GM12865 (cell line): ENCODE data around the gene CPM.

Source experiments
- DNase-seq: peaks from one replicate; pipeline ENCODE4 v3.0.0; 2010; ENCODE audit warnings: low read depth
- H3K4me3 ChIP-seq: 2 replicates; pipeline ENCODE4 v1.5.1; 2011; ENCODE audit warnings: mild to moderate bottlenecking, low read depth, low read length, control low read depth
- TF ChIP-seq, protein P1 (sequence below): IDR thresholded peaks from 2 replicates; pipeline ENCODE4 v1.5.1; 2011; ENCODE audit warnings: low read length, control low read depth, low read depth, inconsistent platforms; ENCODE audit not compliant: insufficient read depth; ENCODE audit errors: missing control alignments

Gene CPM

DNA sequence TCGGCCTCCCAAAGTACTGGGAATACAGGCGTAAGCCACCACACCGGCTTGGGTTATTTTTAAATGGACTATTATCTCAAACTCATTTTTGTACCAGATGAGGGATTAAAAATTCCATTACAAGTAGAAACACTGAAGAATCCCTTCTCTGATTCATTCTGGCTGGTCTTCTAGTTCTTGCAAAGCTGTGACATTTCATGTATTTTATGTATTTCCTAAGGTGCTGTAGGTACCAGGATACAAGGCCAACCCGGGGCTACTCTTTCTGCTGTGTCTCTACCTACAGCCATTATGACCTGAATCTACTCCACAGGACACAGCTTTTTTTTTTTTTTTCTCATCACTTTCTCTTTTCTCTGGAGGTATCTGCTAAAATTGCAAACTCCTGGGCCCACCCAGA, 24.9 kb downstream of the CPM start:
- TF ChIP-seq, protein P1, sequence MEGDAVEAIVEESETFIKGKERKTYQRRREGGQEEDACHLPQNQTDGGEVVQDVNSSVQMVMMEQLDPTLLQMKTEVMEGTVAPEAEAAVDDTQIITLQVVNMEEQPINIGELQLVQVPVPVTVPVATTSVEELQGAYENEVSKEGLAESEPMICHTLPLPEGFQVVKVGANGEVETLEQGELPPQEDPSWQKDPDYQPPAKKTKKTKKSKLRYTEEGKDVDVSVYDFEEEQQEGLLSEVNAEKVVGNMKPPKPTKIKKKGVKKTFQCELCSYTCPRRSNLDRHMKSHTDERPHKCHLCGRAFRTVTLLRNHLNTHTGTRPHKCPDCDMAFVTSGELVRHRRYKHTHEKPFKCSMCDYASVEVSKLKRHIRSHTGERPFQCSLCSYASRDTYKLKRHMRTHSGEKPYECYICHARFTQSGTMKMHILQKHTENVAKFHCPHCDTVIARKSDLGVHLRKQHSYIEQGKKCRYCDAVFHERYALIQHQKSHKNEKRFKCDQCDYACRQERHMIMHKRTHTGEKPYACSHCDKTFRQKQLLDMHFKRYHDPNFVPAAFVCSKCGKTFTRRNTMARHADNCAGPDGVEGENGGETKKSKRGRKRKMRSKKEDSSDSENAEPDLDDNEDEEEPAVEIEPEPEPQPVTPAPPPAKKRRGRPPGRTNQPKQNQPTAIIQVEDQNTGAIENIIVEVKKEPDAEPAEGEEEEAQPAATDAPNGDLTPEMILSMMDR, result no peak
- H3K4me3 ChIP-seq, result no peak overlapping the region
- no peak for DNase-seq

DNA sequence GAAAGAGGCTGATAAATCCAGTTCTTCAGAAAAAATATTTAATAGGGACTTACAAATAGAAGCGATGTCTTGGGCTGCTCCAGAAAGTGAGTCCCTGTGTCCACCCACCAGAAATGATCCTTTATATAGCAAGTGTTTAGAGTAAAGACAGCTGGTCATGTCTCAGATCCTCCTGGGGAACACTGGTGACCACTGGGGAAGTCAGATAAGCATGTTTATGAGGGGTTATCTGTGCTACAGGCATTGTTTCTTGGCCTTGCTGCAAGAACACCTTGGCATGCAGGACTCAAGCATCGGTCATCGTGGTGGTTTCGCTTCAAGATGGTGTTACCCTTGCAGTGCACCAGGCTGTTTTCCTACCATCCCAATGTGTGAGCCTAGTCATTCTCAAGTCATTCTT, 27.2 kb downstream of the CPM start:
- TF ChIP-seq, protein P1, result no peak
- DNase-seq, result no peak
- no peak overlapping the region for H3K4me3 ChIP-seq

DNA sequence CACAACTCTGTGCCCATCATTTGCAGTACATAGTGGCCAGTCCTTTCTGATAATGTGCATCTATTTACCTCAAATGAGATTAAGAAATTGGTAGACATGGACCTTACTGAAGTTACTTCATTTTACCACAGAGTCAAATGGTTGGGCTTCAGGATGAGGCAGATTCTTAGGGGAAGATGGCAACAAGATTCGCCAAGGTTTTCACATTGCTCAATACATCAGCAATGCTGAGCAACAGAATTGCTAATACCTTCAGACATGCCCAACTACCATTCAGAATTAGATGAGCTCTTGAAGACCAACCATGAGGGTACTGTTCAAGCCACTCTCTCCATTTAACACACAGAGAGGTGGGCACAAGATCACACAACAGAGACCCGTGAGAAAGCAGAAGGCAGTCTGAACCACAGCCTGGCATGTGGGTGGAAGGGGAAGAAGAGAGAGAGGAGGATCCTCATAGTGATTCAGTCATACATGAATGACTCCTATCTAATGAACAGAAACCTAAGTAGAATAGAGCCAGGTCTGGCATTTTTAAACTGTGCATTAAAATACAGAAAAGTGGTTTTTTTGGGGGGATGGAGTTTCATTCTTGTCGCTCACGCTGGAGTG, 28.5 kb downstream of the CPM start:
- TF ChIP-seq, protein P1, result no peak
- DNase-seq, result no peak

DNA sequence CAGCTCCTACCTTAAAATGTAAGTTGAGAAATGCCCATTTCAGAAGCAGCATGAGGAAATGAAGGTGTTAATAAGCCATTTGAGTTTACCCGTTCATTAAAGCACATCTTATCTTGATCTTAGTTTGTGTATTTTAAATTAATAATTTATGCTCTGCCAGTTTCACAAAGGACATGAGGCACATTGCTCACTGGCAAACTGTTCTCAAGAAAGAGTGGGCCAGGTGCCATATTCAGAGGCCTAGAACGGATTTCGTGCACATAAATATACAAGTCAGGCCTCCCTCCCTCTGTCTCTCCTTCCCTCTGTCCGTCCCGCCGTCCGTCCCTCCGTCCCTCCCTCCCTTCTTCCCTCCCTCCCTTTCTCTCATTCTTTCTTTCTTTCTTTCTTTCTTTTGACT, 29.5 kb downstream of the CPM start:
- no peak overlapping the region for H3K4me3 ChIP-seq
- no peak for DNase-seq
- TF ChIP-seq, protein P1, result no peak

More for the DNA sequence above, 28.5 kb downstream of the CPM start:
- no peak overlapping the region for H3K4me3 ChIP-seq

DNA sequence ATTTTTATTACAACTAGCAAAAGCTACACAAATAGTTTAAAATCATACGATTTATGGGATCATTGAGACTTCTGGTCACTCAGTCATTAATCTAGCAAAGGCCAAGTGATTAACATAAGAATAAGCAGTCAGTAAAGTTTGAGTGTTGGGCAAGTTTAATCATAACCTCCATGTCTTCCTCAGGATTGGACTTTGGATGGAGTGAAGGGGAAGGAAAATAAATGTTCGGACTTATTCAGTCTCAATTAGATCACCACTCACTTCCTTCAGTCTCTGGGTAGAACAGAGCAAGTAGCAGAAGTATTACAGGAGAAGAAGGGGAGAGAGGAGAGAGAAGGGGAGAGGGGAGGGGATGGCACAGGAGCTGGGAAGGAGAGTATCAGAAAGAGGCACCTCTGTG, 31.4 kb downstream of the CPM start:
- H3K4me3 ChIP-seq, result no peak overlapping the region
- no peak for DNase-seq
- TF ChIP-seq, protein P1, result no peak

DNA sequence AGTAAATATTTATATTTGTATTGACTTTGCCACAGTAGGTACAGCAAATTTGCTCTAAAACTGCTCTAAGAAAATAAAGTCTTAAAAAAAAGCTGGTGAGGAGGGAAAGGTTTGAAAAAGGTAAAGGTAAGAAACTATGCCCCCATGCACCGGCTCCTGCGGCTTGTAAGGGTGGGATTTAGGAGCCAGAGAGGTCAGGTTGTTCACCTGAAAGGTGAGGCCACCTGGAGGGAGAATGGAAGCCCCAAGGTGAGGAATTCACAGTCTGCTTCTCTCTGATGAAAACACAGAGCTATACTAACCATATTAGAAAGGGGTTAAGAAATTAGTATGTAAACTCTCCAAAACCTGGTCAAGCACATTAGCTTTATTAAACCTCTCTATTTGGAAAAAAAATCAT, 31.8 kb downstream of the CPM start:
- H3K4me3 ChIP-seq, result no peak overlapping the region
- DNase-seq, result no peak
- TF ChIP-seq, protein P1, result no peak

DNA sequence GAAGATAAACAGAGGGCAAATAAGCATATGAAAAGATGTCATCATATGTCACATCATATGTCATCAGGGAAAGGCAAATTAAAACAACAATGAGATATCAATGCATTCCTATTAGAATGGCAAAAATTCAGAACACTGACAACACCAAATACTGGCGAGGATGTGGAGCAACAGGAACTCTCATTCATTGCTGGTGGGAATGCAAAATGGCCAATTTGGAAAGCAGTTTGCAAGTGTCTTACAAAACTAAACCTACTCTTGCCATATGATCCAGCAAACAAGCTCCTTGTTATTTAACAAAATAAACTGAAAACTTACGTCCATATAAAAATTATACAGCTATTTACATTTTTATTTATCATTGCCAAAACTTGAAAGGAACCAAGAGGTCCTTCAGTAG, 32.7 kb downstream of the CPM start:
- TF ChIP-seq, protein P1, result no peak
- H3K4me3 ChIP-seq, result no peak overlapping the region
- no peak for DNase-seq
